ENCODE results near the gene NFIA. TPM values are rescaled to one million over a fixed set of nuclear protein-coding genes. Genes with fewer than 3 reads are reported as not detected.
A peak's percentile ranks its signal among the peaks of the same experiment; 100 is the strongest.

NFIA gene
- total and polyA plus RNA-seq, 2 of the 13 experiments (the other 11 are each of a cell fraction or from before 2014, with no cell fraction given): 14.7 to 28.5 TPM

- no peak for TF ChIP-seq CENPBD1 (CRISPR knock-in tag; IDR thresholded peaks at IDR 0.05; ENCODE audit: borderline replicate concordance, low read depth)
- no peak for TF ChIP-seq YY1 (IDR thresholded peaks at IDR 0.05; ENCODE audit: insufficient read depth, insufficient replicate concordance, low read depth, low read length)
- no peak for TF ChIP-seq ZNF609 (CRISPR knock-in tag; IDR thresholded peaks at IDR 0.05; ENCODE audit: borderline replicate concordance)
- TF ChIP-seq SAP130 (CRISPR knock-in tag; IDR thresholded peaks at IDR 0.05; ENCODE audit: low read depth): peak; percentile 34; the same call in 1 of the 2 replicates
- no peak for TF ChIP-seq ATF7-NPFF (CRISPR knock-in tag; IDR thresholded peaks at IDR 0.05; ENCODE audit: low read depth)
- TF ChIP-seq ZBTB25 (CRISPR knock-in tag; IDR thresholded peaks at IDR 0.05): no peak
- TF ChIP-seq ZNF639 (CRISPR knock-in tag; conservative IDR thresholded peaks at IDR 0.05): no peak
- no peak for TF ChIP-seq ZMYM3 (CRISPR knock-in tag; IDR thresholded peaks at IDR 0.05)
- no peak for TF ChIP-seq FOXM1 (CRISPR knock-in tag; IDR thresholded peaks at IDR 0.05)
- no peak for TF ChIP-seq ZSCAN12 (CRISPR knock-in tag; IDR thresholded peaks at IDR 0.05)
- TF ChIP-seq ZNF207 (IDR thresholded peaks at IDR 0.05; ENCODE audit: borderline replicate concordance): no peak
- no peak for TF ChIP-seq REST (IDR thresholded peaks at IDR 0.05; ENCODE audit: borderline replicate concordance in 1 of 2, low read depth in 1 of 2, low read length in 2 of 2)
- no peak for TF ChIP-seq ZNF354B (CRISPR knock-in tag; IDR thresholded peaks at IDR 0.05)
- TF ChIP-seq RFXAP (CRISPR knock-in tag; IDR thresholded peaks at IDR 0.05; ENCODE audit: borderline replicate concordance): no peak
- no peak; the same call in 1 of the 2 replicates for TF ChIP-seq EHMT2 (IDR thresholded peaks at IDR 0.05; ENCODE audit: borderline replicate concordance, low read depth, low read length)
- no peak for TF ChIP-seq ZNF678 (CRISPR knock-in tag; IDR thresholded peaks at IDR 0.05)
- no peak for TF ChIP-seq ZNF569 (CRISPR knock-in tag; IDR thresholded peaks at IDR 0.05; ENCODE audit: borderline replicate concordance)
- TF ChIP-seq GATAD2A (CRISPR knock-in tag; IDR thresholded peaks at IDR 0.05): peak; percentile 63
- no peak for TF ChIP-seq MBNL3 (CRISPR knock-in tag; conservative IDR thresholded peaks at IDR 0.05)
- no peak for TF ChIP-seq SIX1 (CRISPR knock-in tag; IDR thresholded peaks at IDR 0.05; ENCODE audit: borderline replicate concordance)
These were observed 148.2 kb downstream of the NFIA start (continued) for GRCh38 chr1:61230523-61230922.
